Fibroblast of pulmonary artery (primary cell): ENCODE measurements around the gene POLD1.
"Not testable (repeated sequence)": the region's sequence is repeated elsewhere in the genome, so short reads cannot be mapped to it uniquely, and the experiment has no call there.

Experiments used
- DNase-seq: peaks from one replicate; pipeline ENCODE4 v3.0.0-alpha.2; 2010; ENCODE audit warnings: low read depth
- H3K4me3 ChIP-seq: replicated peaks from 2 replicates; pipeline ENCODE4 v1.5.1; 2011; ENCODE audit warnings: low read depth, mild to moderate bottlenecking, control low read depth, low read length, moderate library complexity
- TF ChIP-seq, protein P1 (sequence below): IDR thresholded peaks from 2 replicates; pipeline ENCODE4 v1.5.1; 2011; ENCODE audit warnings: mild to moderate bottlenecking, control low read depth, low read length, inconsistent platforms; ENCODE audit errors: missing control alignments

POLD1 gene

DNA sequence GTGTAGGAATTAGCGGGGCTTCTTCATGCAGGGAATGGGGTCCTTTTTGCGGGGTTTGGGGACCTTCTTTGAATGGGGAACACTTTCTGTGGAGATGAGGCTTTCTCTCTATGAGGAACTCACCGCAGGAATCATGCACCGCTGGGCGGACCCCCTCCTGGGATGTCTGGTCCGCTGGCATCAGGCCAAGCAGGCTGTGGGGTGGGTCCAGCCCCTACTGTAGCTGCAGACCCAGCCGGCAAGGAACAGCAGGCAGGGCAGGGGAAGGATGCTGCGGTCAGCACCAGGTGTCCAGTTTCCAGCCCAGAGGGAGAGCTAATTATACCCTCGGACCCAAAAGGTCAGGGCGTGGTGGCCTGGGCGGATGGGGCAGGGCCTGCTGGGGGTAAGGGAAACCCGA lies 50.4 kb downstream of the POLD1 start:
- TF ChIP-seq, protein P1, sequence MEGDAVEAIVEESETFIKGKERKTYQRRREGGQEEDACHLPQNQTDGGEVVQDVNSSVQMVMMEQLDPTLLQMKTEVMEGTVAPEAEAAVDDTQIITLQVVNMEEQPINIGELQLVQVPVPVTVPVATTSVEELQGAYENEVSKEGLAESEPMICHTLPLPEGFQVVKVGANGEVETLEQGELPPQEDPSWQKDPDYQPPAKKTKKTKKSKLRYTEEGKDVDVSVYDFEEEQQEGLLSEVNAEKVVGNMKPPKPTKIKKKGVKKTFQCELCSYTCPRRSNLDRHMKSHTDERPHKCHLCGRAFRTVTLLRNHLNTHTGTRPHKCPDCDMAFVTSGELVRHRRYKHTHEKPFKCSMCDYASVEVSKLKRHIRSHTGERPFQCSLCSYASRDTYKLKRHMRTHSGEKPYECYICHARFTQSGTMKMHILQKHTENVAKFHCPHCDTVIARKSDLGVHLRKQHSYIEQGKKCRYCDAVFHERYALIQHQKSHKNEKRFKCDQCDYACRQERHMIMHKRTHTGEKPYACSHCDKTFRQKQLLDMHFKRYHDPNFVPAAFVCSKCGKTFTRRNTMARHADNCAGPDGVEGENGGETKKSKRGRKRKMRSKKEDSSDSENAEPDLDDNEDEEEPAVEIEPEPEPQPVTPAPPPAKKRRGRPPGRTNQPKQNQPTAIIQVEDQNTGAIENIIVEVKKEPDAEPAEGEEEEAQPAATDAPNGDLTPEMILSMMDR = no peak

DNA sequence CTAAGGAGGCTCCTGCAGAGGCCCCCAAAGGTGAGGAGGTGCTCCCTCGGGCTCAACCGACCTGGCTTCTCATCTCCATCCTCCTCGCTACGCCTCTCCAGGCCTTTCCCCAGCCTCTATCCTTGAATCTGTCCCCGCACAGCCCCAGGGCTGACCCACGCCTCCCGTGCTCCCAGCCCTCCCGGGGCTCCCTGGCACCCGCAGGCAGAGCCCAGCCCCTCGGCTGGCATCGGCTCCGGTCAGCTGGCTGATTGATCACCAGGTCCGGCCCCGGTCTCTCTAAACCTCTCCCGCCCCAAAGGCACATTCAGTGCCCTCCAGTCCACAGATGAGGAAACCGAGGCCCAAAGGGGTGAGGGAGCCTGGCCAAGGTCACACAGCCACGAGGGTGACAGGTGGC lies 51.1 kb downstream of the POLD1 start:
- no peak for DNase-seq
- TF ChIP-seq, protein P1 = no peak
- H3K4me3 ChIP-seq = no peak overlapping the region

More for the DNA sequence above, 50.4 kb downstream of the POLD1 start:
- no peak for DNase-seq
- H3K4me3 ChIP-seq = no peak overlapping the region

DNA sequence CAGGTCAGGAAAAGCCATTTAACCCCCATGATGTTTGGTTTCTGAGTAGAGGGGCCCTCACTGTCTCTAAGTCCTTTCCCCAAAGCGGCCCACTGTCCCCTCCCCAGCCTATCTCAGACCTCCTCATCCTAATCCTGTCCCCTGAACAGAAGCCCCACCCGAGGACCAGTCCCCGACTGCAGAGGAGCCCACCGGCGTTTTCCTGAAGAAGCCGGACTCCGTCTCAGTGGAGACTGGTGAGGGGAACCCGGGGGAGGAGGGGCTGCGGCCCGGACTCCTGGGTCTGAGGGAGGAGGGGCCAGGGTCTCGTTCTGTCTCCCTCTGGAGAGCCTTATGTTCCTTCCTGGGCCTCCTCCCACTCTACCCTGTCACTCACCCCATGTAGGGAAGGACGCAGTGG lies 51.5 kb downstream of the POLD1 start:
- TF ChIP-seq, protein P1 = no peak
- H3K4me3 ChIP-seq = no peak overlapping the region
- no peak for DNase-seq

DNA sequence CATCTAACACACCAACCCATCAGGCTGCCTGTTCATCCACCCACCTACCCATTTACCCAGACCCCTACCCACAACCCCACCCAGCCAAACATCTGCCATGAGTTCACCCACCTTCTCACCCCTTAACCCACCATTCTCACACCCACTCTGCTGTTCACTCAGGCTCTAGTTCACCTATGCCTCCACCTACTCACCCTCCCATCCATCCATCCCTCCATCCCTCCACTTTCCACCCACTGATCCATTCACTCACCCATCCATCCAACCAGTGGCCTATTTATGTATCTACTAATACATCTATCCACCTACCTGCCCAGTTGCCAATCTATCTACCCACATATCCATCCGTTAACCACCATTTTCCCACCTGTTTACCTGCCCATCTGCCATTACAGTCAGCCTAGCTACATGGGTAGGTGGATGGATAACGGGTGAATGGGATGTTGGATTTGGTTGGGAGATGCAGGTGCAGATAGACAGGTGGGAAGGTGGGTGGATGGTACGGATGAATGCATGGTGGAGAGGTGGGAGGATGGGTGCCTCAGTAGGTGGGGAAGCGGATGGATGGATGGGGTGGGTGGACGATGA lies 53.8 kb downstream of the POLD1 start:
- TF ChIP-seq, protein P1 = no peak
- no peak overlapping the region for H3K4me3 ChIP-seq
- no peak for DNase-seq

DNA sequence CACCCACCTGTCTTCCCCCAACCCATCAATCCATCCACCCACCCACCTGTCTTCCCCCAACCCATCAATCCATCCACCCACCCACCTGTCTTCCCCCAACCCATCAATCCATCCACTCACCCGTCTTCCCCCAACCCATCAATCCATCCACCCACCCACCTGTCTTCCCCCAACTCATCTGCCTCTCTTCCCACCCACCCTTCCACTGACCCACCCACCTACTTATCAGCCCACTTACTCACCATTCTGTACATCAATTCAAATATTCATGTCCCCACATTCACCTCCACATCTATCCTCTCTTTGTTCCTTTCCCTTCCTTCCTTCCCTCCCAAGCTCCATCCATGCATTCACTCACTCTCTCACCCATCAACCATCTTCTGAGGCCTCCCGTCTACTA lies 55.0 kb downstream of the POLD1 start:
- not testable (repeated sequence) for DNase-seq, H3K4me3 ChIP-seq

DNA sequence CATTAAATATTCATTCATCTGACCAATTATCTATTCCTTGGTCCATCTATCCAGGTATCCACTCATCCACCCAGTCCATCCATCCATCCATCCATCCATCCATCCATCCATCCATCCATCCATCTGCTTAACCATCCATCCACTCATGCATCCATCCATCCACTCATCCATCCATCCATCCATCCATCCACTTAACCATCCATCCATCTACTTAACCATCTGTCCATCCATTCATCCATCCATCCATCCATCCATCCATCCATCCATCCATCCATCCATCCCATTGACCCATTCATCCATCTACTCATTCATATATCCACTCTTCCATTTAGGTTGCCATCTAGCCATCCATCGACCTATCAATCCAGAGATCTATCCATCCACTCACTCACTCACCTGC lies 59.9 kb downstream of the POLD1 start:
- no peak for DNase-seq
- TF ChIP-seq, protein P1 = no peak
- no peak overlapping the region for H3K4me3 ChIP-seq

DNA sequence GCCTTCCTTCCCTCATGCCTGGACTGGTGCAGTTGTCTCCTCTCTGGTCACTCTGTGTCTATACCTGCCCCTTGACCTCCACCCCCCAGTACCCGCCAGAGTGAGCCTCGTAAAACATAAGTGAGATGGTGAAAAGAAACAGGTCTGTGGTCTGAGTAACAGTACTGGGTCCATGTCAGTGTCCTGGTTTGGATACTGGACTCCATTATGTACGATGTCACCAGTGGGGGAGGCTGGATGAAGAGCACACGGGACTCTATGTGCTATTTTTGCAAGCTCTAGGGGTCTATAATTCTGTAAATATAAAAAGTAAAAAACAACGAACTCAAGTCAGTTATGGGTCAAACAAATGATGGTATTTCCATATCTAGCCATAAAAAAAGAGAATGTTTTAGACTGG lies 62.9 kb downstream of the POLD1 start:
- H3K4me3 ChIP-seq = no peak overlapping the region
- TF ChIP-seq, protein P1 = no peak
- DNase-seq = no peak
